K562 treated with DMSO at 1 percent for 12 hours (cell line): ENCODE measurements around the gene HRG. TPM values are rescaled to one million over a fixed set of nuclear protein-coding genes. Genes with fewer than 3 reads are reported as not detected.

Source experiments
- total RNA-seq: library from RNA; unstranded; fragments of 300-600 nt; gene quantifications from 2 replicates; pipeline ENCODE4 v1.2.3, GENCODE V29; 2022; ENCODE audit not compliant: insufficient read depth

HRG gene, protein sequence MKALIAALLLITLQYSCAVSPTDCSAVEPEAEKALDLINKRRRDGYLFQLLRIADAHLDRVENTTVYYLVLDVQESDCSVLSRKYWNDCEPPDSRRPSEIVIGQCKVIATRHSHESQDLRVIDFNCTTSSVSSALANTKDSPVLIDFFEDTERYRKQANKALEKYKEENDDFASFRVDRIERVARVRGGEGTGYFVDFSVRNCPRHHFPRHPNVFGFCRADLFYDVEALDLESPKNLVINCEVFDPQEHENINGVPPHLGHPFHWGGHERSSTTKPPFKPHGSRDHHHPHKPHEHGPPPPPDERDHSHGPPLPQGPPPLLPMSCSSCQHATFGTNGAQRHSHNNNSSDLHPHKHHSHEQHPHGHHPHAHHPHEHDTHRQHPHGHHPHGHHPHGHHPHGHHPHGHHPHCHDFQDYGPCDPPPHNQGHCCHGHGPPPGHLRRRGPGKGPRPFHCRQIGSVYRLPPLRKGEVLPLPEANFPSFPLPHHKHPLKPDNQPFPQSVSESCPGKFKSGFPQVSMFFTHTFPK
- not detected in 2 replicates for total RNA-seq

GRCh38 chr3:186665625-186666188, at the start of gene HRG:
TSS of gene HRG (plus strand) at chr3:186666014. CDS start at chr3:186666032, 18 bp downstream.

GRCh38 chr3:186639778-186640472, 25.9 kb upstream of the HRG start, which contains the start of gene FETUB:
TSS of gene FETUB (plus strand) at chr3:186640399. CDS start at chr3:186640461, 62 bp downstream.

DNA sequence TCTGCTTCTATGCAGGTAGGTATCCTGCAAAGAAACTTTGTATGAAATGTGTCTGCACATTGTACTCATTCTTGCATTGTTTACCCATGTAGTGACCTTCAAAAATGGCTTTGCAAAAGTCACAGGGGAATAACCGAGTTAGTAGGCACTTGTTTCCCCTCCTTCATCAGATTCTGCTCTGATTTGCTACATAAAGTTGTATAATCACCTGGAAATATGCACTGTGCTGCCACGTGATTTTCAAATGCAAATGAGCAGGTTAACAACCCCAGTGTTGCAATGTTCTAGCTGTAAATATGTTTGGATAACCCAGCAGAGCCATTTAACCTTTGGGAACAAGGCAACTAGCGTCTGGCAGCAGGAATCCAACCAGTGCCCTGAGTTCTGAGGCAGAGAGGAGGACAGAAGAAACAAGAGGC, 51.2 kb downstream of the HRG start, which contains the start of gene KNG1:
KNG1 (plus strand) TSS at position 321 of the 419 bp plus-strand sequence. CDS start 184 bp downstream, outside the sequence.

Other genes starting within 250 kb of the HRG start
- 2.5 and 3.3 TPM in 2 replicates for gene CRYGS, start 121.6 kb upstream of the HRG start, total RNA-seq
- gene TBCCD1, start 98.7 kb upstream of the HRG start, total RNA-seq = 7.3 and 17.2 TPM in 2 replicates
- gene DNAJB11, start 95.3 kb upstream of the HRG start, total RNA-seq = 49.8 and 104 TPM in 2 replicates
- gene AHSG, start 53.0 kb upstream of the HRG start, total RNA-seq = not detected in 2 replicates
- not detected in 2 replicates for gene FETUB, start 25.6 kb upstream of the HRG start, total RNA-seq
- gene KNG1, start 51.3 kb downstream of the HRG start, total RNA-seq = not detected in 2 replicates
- 136 and 219 TPM in 2 replicates for gene EIF4A2, start 117.6 kb downstream of the HRG start, total RNA-seq
- gene RFC4, start 140.5 kb downstream of the HRG start, total RNA-seq = 111 and 193 TPM in 2 replicates
- not detected in 2 replicates for gene ADIPOQ, start 176.7 kb downstream of the HRG start, total RNA-seq